NCI-H446 treated with DMSO at 0.1 percent for 48 hours (cell line): ENCODE data around the gene FNBP1.

ENCODE experiments used
- DNase-seq: peaks from one replicate; lab custom pipeline; 2025; lab: John Stamatoyannopoulos, UW

FNBP1 gene

GRCh38 chr9:129875181-129875611 is 167.8 kb downstream of the FNBP1 start:
- DNase-seq = no peak

GRCh38 chr9:129874261-129875101 is 168.5 kb downstream of the FNBP1 start:
- no peak for DNase-seq

GRCh38 chr9:129873563-129874190 is 169.3 kb downstream of the FNBP1 start:
- no peak for DNase-seq

GRCh38 chr9:129871046-129871445 is 171.9 kb downstream of the FNBP1 start:
- DNase-seq = no peak

GRCh38 chr9:129869585-129870501 is 173.1 kb downstream of the FNBP1 start:
- DNase-seq = no peak

GRCh38 chr9:129868872-129869486 is 174.0 kb downstream of the FNBP1 start:
- DNase-seq = no peak

GRCh38 chr9:129868023-129868871 is 174.7 kb downstream of the FNBP1 start:
- DNase-seq = no peak

GRCh38 chr9:129867136-129868022 is 175.6 kb downstream of the FNBP1 start:
- no peak for DNase-seq

- DNase-seq = no peak
Observed at GRCh38 chr9:129866394-129867135, 176.4 kb downstream of the FNBP1 start.

GRCh38 chr9:129865668-129866320 is 177.2 kb downstream of the FNBP1 start:
- DNase-seq = no peak

GRCh38 chr9:129864991-129865647 is 177.9 kb downstream of the FNBP1 start:
- DNase-seq = no peak

GRCh38 chr9:129863059-129863690 is 179.8 kb downstream of the FNBP1 start:
- no peak for DNase-seq

- no peak for DNase-seq
Observed at GRCh38 chr9:129861447-129861827, 181.6 kb downstream of the FNBP1 start.

GRCh38 chr9:129860653-129861446 is 182.1 kb downstream of the FNBP1 start:
- no peak for DNase-seq

GRCh38 chr9:129858167-129858962 is 184.6 kb downstream of the FNBP1 start:
- DNase-seq = no peak

- DNase-seq = no peak
Observed at GRCh38 chr9:129857207-129857606, 185.8 kb downstream of the FNBP1 start.
